Stomach (tissue), 9 donors: Measurements from ENCODE around the gene CTSL. TPM values are rescaled to one million over a fixed set of nuclear protein-coding genes. Genes with fewer than 3 reads are reported as not detected.

ENCODE experiments used
- DNase-seq, 2 donors: peaks; one replicate each; pipeline versions ENCODE4 v3.0.0 to v3.0.0-alpha.2; 2013 to 2019
- H3K27ac ChIP-seq, 5 donors: fragments of 200-600 bp in 4 of 5; sonication (generic) in 4 of 5; one replicate each; pipeline ENCODE4 v1.5.1; 2013 to 2019; ENCODE audit warnings: mild to moderate bottlenecking in 1 of 5, moderate library complexity in 1 of 5
- H3K27me3 ChIP-seq, 3 donors: fragments of 200-600 bp; sonication (generic); one replicate each; pipeline ENCODE4 v1.5.1; 2017 to 2019; ENCODE audit warnings: mixed run types in 1 of 3
- H3K36me3 ChIP-seq, 4 donors: fragments of 200-600 bp; sonication (generic); 1 replicate in 3 of 4; 2 replicates in 1 of 4; pipeline ENCODE4 v1.5.1; 2016 to 2019
- H3K4me1 ChIP-seq, 4 donors: fragments of 200-600 bp; sonication (generic); one replicate each; pipeline ENCODE4 v1.5.1; 2016 to 2019
- H3K4me3 ChIP-seq, 4 donors: fragments of 200-600 bp; sonication (generic) in 3 of 4; one replicate each; pipeline ENCODE4 v1.5.1; 2016 to 2019; ENCODE audit warnings: mild to moderate bottlenecking in 1 of 4
- H3K9me3 ChIP-seq, 4 donors: fragments of 200-600 bp; sonication (generic); one replicate each; pipeline ENCODE4 v1.5.1; 2016 to 2019
- CTCF ChIP-seq, 7 experiments: fragments of 450-650 bp in 4 of 7; fragments of 200-600 bp in 3 of 7; sonication (generic) in 3 of 7; IDR thresholded peaks; one replicate each; pipeline ENCODE4 v1.5.1; 2016 to 2019; ENCODE audit warnings: antibody characterized with exemption in 7 of 7, control low read depth in 2 of 7, mild to moderate bottlenecking in 1 of 7
- EP300 ChIP-seq: sonication (generic); formaldehyde crosslinking; IDR thresholded peaks from one replicate; pipeline ENCODE4 v1.6.1; 2017; ENCODE audit warnings: antibody characterized with exemption
- POLR2A ChIP-seq, 4 donors: fragments of 450-650 bp; IDR thresholded peaks; one replicate each; pipeline ENCODE4 v1.6.1; 2016; ENCODE audit warnings: antibody characterized with exemption in 4 of 4, control low read depth in 2 of 4, mild to moderate bottlenecking in 1 of 4, moderate library complexity in 1 of 4
- POLR2AphosphoS5 ChIP-seq, 3 donors: sonication (generic); formaldehyde crosslinking; IDR thresholded peaks; one replicate each; pipeline ENCODE4 v1.6.1; 2016; ENCODE audit warnings: antibody characterized with exemption in 3 of 3
- WGBS, 5 donors: extraction: QIAGEN DNeasy Blood & Tissue Kit in 3 of 5; methylation state at CpG; one replicate each; pipeline versions ENCODE4 v1.1.5 to v1.1.7; 2013 to 2018; 5-methylcytosine and 5-hydroxymethylcytosine counted together
- intact Hi-C: fragments of 100-400 bp; cut with DNase I; formaldehyde crosslinking; loops from one replicate; pipeline ENCODE4 v1.15.1; 2023; ENCODE audit warnings: low total_unique reads
- polyA plus RNA-seq, 3 donors: library from polyadenylated mRNA; stranded (reverse); fragments of 200-250 nt; gene quantifications; one replicate each; pipeline ENCODE4 v1.2.3, GENCODE V29; 2013
- total RNA-seq, 5 donors: library from RNA; depleted of rRNA; stranded (reverse); fragments of >200 nt; gene quantifications; one replicate each; pipeline versions ENCODE4 v1.1.0 to v1.2.3, GENCODE V29; 2014 to 2016
- donor health status: healthy with polysubstance abuse.
- donor health status: Bipolar disorder and iron deficiency.
- donor health status: healthy.

Gene CTSL
- total and polyA plus RNA-seq, 8 donors: 4.9 to 104 (median 34.4) TPM

- Histone ChIP-seq H3K27me3 (no peaks in the 10 kb centered on the region), H3K4me3 (no peak overlapping the region), H3K27ac (no peak overlapping the region), H3K36me3 (peaks cover 0 to 32% (median 30%) of the 10 kb centered on the region in 4 donors), H3K4me1 (peaks cover 0 to 14% (median 3%) of the 10 kb centered on the region in 4 donors), H3K9me3 (no peaks in the 10 kb centered on the region)
- TF ChIP-seq POLR2A (IDR thresholded peaks at IDR 0.05) (no peak), CTCF (IDR thresholded peaks at IDR 0.05) (no peak), POLR2AphosphoS5 (IDR thresholded peaks at IDR 0.05) (no peak), EP300 (no peak)
- DNase-seq: no peak
- intact Hi-C loops: no loop called here
- 43 to 57% (median 54%) methylated on average over 2 of the region's 2 CpGs for WGBS, 5 donors
Observed at GRCh38 chr9:87734106-87734505, 8.2 kb downstream of the CTSL start.

GRCh38 chr9:87739546-87739945 lies 13.6 kb downstream of the CTSL start:
- Histone ChIP-seq H3K9me3 (peaks cover 6 to 20% (median 12%) of the 10 kb centered on the region in 4 donors), H3K4me1 (no peaks in the 10 kb centered on the region), H3K27me3 (no peaks in the 10 kb centered on the region), H3K27ac (no peak overlapping the region), H3K4me3 (no peak overlapping the region), H3K36me3 (no peaks in the 10 kb centered on the region)
- intact Hi-C loops: no loop called here
- WGBS, 5 donors: 47 to 71% (median 49%) methylated on average over 3 of the region's 3 CpGs
- no peak for TF ChIP-seq POLR2A (IDR thresholded peaks at IDR 0.05)
- TF ChIP-seq POLR2AphosphoS5 (IDR thresholded peaks at IDR 0.05): no peak
- no peak for TF ChIP-seq EP300
- no peak for TF ChIP-seq CTCF (IDR thresholded peaks at IDR 0.05)
- no peak for DNase-seq

DNA sequence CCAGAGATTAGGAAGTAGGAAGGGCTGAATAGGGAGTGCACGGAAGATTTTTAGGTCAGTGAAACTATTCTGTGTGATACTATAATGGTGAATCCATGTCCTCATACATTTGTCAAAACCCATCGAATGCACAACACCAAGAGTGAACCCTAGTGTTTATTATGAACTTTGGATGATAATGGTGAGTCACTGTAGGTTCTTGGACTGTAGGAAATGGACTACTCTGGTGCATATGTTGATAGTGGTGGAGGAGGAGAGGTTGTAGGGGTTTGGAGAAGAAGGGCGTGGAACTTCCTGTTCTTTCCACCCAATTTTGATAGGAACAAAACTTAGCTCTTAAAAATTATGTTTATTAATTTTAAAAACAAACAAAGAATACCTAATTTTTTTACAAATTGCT lies 14.3 kb downstream of the CTSL start:
- TF ChIP-seq CTCF (IDR thresholded peaks at IDR 0.05): no peak
- no peak for TF ChIP-seq EP300
- no peak for TF ChIP-seq POLR2AphosphoS5 (IDR thresholded peaks at IDR 0.05)
- TF ChIP-seq POLR2A (IDR thresholded peaks at IDR 0.05): no peak
- Histone ChIP-seq H3K9me3 (peaks cover 6 to 20% (median 12%) of the 10 kb centered on the region in 4 donors), H3K4me1 (no peaks in the 10 kb centered on the region), H3K4me3 (no peak overlapping the region), H3K36me3 (no peaks in the 10 kb centered on the region), H3K27me3 (no peaks in the 10 kb centered on the region), H3K27ac (no peak overlapping the region)
- no peak for DNase-seq
- intact Hi-C loops: no loop called here
- 60 to 80% (median 71%) methylated on average over 3 of the region's 3 CpGs for WGBS, 5 donors

GRCh38 chr9:87741326-87741725 lies 15.4 kb downstream of the CTSL start:
- H3K4me3 ChIP-seq: no peak overlapping the region
- no peak for DNase-seq
- no peak overlapping the region for H3K27ac ChIP-seq
- 41 to 57% (median 49%) methylated on average over 4 of the region's 4 CpGs for WGBS, 5 donors
- no peaks in the 10 kb centered on the region for H3K27me3 ChIP-seq
- peaks cover 6 to 20% (median 12%) of the 10 kb centered on the region in 4 donors for H3K9me3 ChIP-seq
- intact Hi-C loops: no loop called here
- TF ChIP-seq CTCF (IDR thresholded peaks at IDR 0.05) (no peak), POLR2A (IDR thresholded peaks at IDR 0.05) (no peak), EP300 (no peak), POLR2AphosphoS5 (IDR thresholded peaks at IDR 0.05) (no peak)
- no peaks in the 10 kb centered on the region for H3K4me1 ChIP-seq
- no peaks in the 10 kb centered on the region for H3K36me3 ChIP-seq
